GM18907 (cell line): ENCODE measurements around the gene KRTAP5-10.
"Not testable (repeated sequence)": the region's sequence is repeated elsewhere in the genome, so short reads cannot be mapped to it uniquely, and the experiment has no call there.

Experiments used
- ATAC-seq: cut with Tn5 transposase; IDR thresholded peaks from one replicate; pipeline ENCODE4 v1.9.1; 2021; ENCODE audit warnings: mild to moderate bottlenecking, moderate library complexity; ENCODE audit not compliant: unreplicated experiment

Gene KRTAP5-10

GRCh38 chr11:71542382-71542781, 23.0 kb upstream of the KRTAP5-10 start:
- ATAC-seq = no peak

GRCh38 chr11:71542879-71543777, 22.2 kb upstream of the KRTAP5-10 start:
- no peak for ATAC-seq

GRCh38 chr11:71543866-71544265, 21.5 kb upstream of the KRTAP5-10 start:
- ATAC-seq = no peak

GRCh38 chr11:71544525-71545214, 20.7 kb upstream of the KRTAP5-10 start:
- no peak for ATAC-seq

GRCh38 chr11:71545405-71545966, 19.9 kb upstream of the KRTAP5-10 start:
- no peak for ATAC-seq

- no peak for ATAC-seq
Measured at GRCh38 chr11:71548120-71548519, 17.2 kb upstream of the KRTAP5-10 start, which contains the start of gene KRTAP5-9. KRTAP5-9 (plus strand) TSS chr11:71548420; CDS start chr11:71548658, 238 bp downstream.

GRCh38 chr11:71548716-71549151, 16.6 kb upstream of the KRTAP5-10 start:
- no peak for ATAC-seq

GRCh38 chr11:71551711-71552110, 13.7 kb upstream of the KRTAP5-10 start:
- no peak for ATAC-seq

GRCh38 chr11:71554996-71555395, 10.4 kb upstream of the KRTAP5-10 start:
- no peak for ATAC-seq

GRCh38 chr11:71555508-71555907, 9.9 kb upstream of the KRTAP5-10 start:
- no peak for ATAC-seq

- no peak for ATAC-seq
Measured at GRCh38 chr11:71556018-71556417, 9.3 kb upstream of the KRTAP5-10 start.

- ATAC-seq = no peak
Measured at GRCh38 chr11:71557257-71557656, 8.1 kb upstream of the KRTAP5-10 start.

- ATAC-seq = no peak
Measured at GRCh38 chr11:71558996-71559395, 6.4 kb upstream of the KRTAP5-10 start.

GRCh38 chr11:71562120-71562519, 3.2 kb upstream of the KRTAP5-10 start:
- ATAC-seq = no peak

GRCh38 chr11:71563406-71563805, 2.0 kb upstream of the KRTAP5-10 start:
- no peak for ATAC-seq

- no peak for ATAC-seq
Measured at GRCh38 chr11:71564430-71564829, 933 bp upstream of the KRTAP5-10 start.

GRCh38 chr11:71566081-71566620, 788 bp downstream of the KRTAP5-10 start:
- no peak for ATAC-seq

GRCh38 chr11:71566626-71567599, 1.6 kb downstream of the KRTAP5-10 start:
- not testable (repeated sequence) for ATAC-seq

GRCh38 chr11:71567633-71568032, 2.3 kb downstream of the KRTAP5-10 start:
- ATAC-seq = not testable (repeated sequence)

GRCh38 chr11:71568704-71569349, 3.5 kb downstream of the KRTAP5-10 start:
- ATAC-seq = no peak
